ENCODE measurements around the gene PRKAG1.
A peak's percentile ranks its signal among the peaks of the same experiment; 100 is the strongest.

Gene PRKAG1

GRCh38 chr12:48961331-48961730 is 57.2 kb downstream of the PRKAG1 start:
- no peak for DNase-seq

- no peak for DNase-seq
Observed at GRCh38 chr12:48960834-48961233, 57.7 kb downstream of the PRKAG1 start.

- DNase-seq: no peak
Observed at GRCh38 chr12:48958049-48958388, 60.6 kb downstream of the PRKAG1 start.

GRCh38 chr12:48957141-48958048 is 61.2 kb downstream of the PRKAG1 start, which contains the start of gene ARF3:
Gene ARF3, minus strand, starts transcription at chr12:48957487. Its CDS starts 16,392 bp downstream, at chr12:48941095.
- DNase-seq: peak; percentile 83 to 93 (median 89)

- DNase-seq: peak in 2 of 6 experiments; percentile 18 to 34
Observed at GRCh38 chr12:48956279-48957140, 62.1 kb downstream of the PRKAG1 start.

- DNase-seq: no peak
Observed at GRCh38 chr12:48954841-48955501, 63.6 kb downstream of the PRKAG1 start.

GRCh38 chr12:48954061-48954460 is 64.5 kb downstream of the PRKAG1 start:
- no peak for DNase-seq

- DNase-seq: no peak
Observed at GRCh38 chr12:48952691-48953090, 65.9 kb downstream of the PRKAG1 start.

All from stimulated activated naive CD4-positive, alpha-beta T cell (primary cell).